Neural progenitor cell (in vitro differentiated cells): Measurements from ENCODE around the gene MPC1L. TPM values are rescaled to one million over a fixed set of nuclear protein-coding genes. Genes with fewer than 3 reads are reported as not detected.
"Not testable (repeated sequence)": the region's sequence is repeated elsewhere in the genome, so short reads cannot be mapped to it uniquely, and the experiment has no call there.

Source experiments
- DNase-seq: peaks from one replicate; pipeline ENCODE4 v3.0.0-alpha.2; 2016; ENCODE audit warnings: low spot score
- H2AFZ ChIP-seq: fragments of 200-600 bp; sonication (generic); replicated peaks from 2 replicates; pipeline ENCODE4 v1.6.1; 2016; ENCODE audit warnings: antibody characterized with exemption
- H3F3A ChIP-seq: fragments of 200-600 bp; sonication (generic); 2 replicates; pipeline ENCODE4 v1.6.1; 2016; ENCODE audit warnings: antibody characterized with exemption, low read depth
- H3K27ac ChIP-seq: fragments of 200-600 bp; sonication (generic); 2 replicates; pipeline ENCODE4 v1.5.1; 2016; ENCODE audit warnings: mild to moderate bottlenecking
- H3K27me3 ChIP-seq: fragments of 200-600 bp; sonication (generic); 2 replicates; pipeline ENCODE4 v1.6.1; 2016; ENCODE audit warnings: mild to moderate bottlenecking, moderate library complexity
- H3K36me3 ChIP-seq: fragments of 200-600 bp; sonication (generic); 2 replicates; pipeline ENCODE4 v1.5.1; 2016
- H3K4me1 ChIP-seq: fragments of 200-600 bp; sonication (generic); 2 replicates; pipeline ENCODE4 v1.6.1; 2016; ENCODE audit warnings: mixed run types
- H3K4me2 ChIP-seq: fragments of 200-600 bp; sonication (generic); 2 replicates; pipeline ENCODE4 v1.6.1; 2016
- H3K4me3 ChIP-seq: fragments of 200-600 bp; sonication (generic); 2 replicates; pipeline ENCODE4 v1.5.1; 2016
- H3K79me2 ChIP-seq: fragments of 200-600 bp; sonication (generic); 2 replicates; pipeline ENCODE4 v1.6.1; 2016; ENCODE audit warnings: low read depth
- H3K9ac ChIP-seq: fragments of 200-600 bp; sonication (generic); 2 replicates; pipeline ENCODE4 v1.6.1; 2016
- H3K9me3 ChIP-seq: fragments of 200-600 bp; sonication (generic); 2 replicates; pipeline ENCODE4 v1.5.1; 2016; ENCODE audit warnings: low read depth
- H4K20me1 ChIP-seq: fragments of 200-600 bp; sonication (generic); 2 replicates; pipeline ENCODE4 v1.6.1; 2016; ENCODE audit warnings: low read depth
- H3K27ac Mint-ChIP-seq: 3 replicates; pipeline ENCODE4 v1.8.0; 2021; ENCODE audit warnings: mixed read lengths
- H3K27me3 Mint-ChIP-seq: 2 replicates; pipeline ENCODE4 v1.8.0; 2022; ENCODE audit warnings: low read depth, mild to moderate bottlenecking, inconsistent platforms, moderate library complexity, mixed read lengths; ENCODE audit not compliant: insufficient read depth
- H3K36me3 Mint-ChIP-seq: 3 replicates; pipeline ENCODE4 v1.8.0; 2021; ENCODE audit warnings: mixed read lengths
- H3K4me1 Mint-ChIP-seq: 3 replicates; pipeline ENCODE4 v1.8.0; 2021; ENCODE audit warnings: mixed read lengths
- H3K4me3 Mint-ChIP-seq: 3 replicates; pipeline ENCODE4 v1.8.0; 2021; ENCODE audit warnings: mild to moderate bottlenecking, moderate library complexity, mixed read lengths
- H3K9me3 Mint-ChIP-seq: 3 replicates; pipeline ENCODE4 v1.8.0; 2020; ENCODE audit warnings: mixed read lengths
- CTCF ChIP-seq: fragments of 200-600 bp; sonication (generic); IDR thresholded peaks from 2 replicates; pipeline ENCODE4 v1.5.1; 2017; ENCODE audit warnings: antibody characterized with exemption, mild to moderate bottlenecking
- EZH2 ChIP-seq: fragments of 200-600 bp; sonication (generic); IDR thresholded peaks from 2 replicates; pipeline ENCODE4 v1.6.1; 2017; ENCODE audit warnings: antibody characterized with exemption, mild to moderate bottlenecking, moderate library complexity
- EZH2phosphoT487 ChIP-seq: fragments of 200-600 bp; sonication (generic); IDR thresholded peaks from 2 replicates; pipeline ENCODE4 v1.6.1; 2017; ENCODE audit warnings: antibody characterized with exemption
- total RNA-seq: library from RNA; depleted of rRNA; stranded (reverse); fragments of >200 nt; gene quantifications from 2 replicates; pipeline ENCODE4 v1.2.3, GENCODE V29; 2015; ENCODE audit warnings: low replicate concordance

MPC1L gene
- total RNA-seq, 1 donor from 2014 or later = not detected

- Histone ChIP-seq H4K20me1 (peaks cover 12% of the 10 kb centered on the region), H3K9ac (peak within 1 kb of the TSS; percentile 61), H3K9me3 (no peaks in the 10 kb centered on the region), H3K27me3 (no peaks in the 10 kb centered on the region), H3K4me2 (peak within 1 kb of the TSS; percentile 79), H3K36me3 (no peaks in the 10 kb centered on the region), H3F3A (no peaks in the 10 kb centered on the region), H3K4me3 (peak within 1 kb of the TSS; percentile 76), H3K27ac (no peak within 1 kb of the TSS), H3K79me2 (peaks cover 39% of the 10 kb centered on the region), H2AFZ (peak within 1 kb of the TSS; percentile 85), H3K4me1 (peaks cover 5% of the 10 kb centered on the region)
- H3K9me3 Mint-ChIP-seq = peaks cover 8% of the 10 kb centered on the region
- H3K27me3 Mint-ChIP-seq = peaks cover 2% of the 10 kb centered on the region
- no peak for TF ChIP-seq EZH2phosphoT487
- no peak for TF ChIP-seq EZH2
- no peak for TF ChIP-seq CTCF
- no peaks in the 10 kb centered on the region for H3K36me3 Mint-ChIP-seq
- H3K27ac Mint-ChIP-seq = peak within 1 kb of the TSS; percentile 82
- DNase-seq = peak; percentile 95
- peak within 1 kb of the TSS; percentile 94 for H3K4me3 Mint-ChIP-seq
- H3K4me1 Mint-ChIP-seq = peaks cover 5% of the 10 kb centered on the region
Observed at GRCh38 chrX:40580537-40581335, 42.5 kb upstream of the MPC1L start, which contains the start of gene ATP6AP2. Gene ATP6AP2, plus strand, starts transcription at chrX:40580970. Its CDS starts 96 bp downstream, at chrX:40581066.

- peak overlapping the region; percentile 76 for H3K4me3 ChIP-seq
Observed at GRCh38 chrX:40581336-40581920, 41.8 kb upstream of the MPC1L start.

GRCh38 chrX:40582178-40582577 lies 41.0 kb upstream of the MPC1L start:
- not testable (repeated sequence) for H3K9me3 Mint-ChIP-seq, H3K27me3 Mint-ChIP-seq, H3K27me3 ChIP-seq, DNase-seq, H3K36me3 Mint-ChIP-seq, H3K4me1 ChIP-seq, H3K27ac Mint-ChIP-seq, H3K9me3 ChIP-seq, H3K27ac ChIP-seq, H3K4me1 Mint-ChIP-seq, H3K9ac ChIP-seq, H2AFZ ChIP-seq, H3F3A ChIP-seq, H3K36me3 ChIP-seq
- Histone ChIP-seq H3K4me2 (peak overlapping the region; percentile 79), H3K79me2 (peaks cover 52% of the 10 kb centered on the region), H3K4me3 (peak overlapping the region; percentile 76), H4K20me1 (peaks cover 12% of the 10 kb centered on the region)
- peak overlapping the region; percentile 82 for H3K4me3 Mint-ChIP-seq

More at GRCh38 chrX:40581336-40581920, 41.8 kb upstream of the MPC1L start:
- H3K9ac ChIP-seq = peak overlapping the region; percentile 61
- H3K27ac Mint-ChIP-seq = no peak overlapping the region
- H3K27ac ChIP-seq = no peak overlapping the region
- H3K9me3 ChIP-seq = no peaks in the 10 kb centered on the region
- H3K36me3 Mint-ChIP-seq = no peaks in the 10 kb centered on the region
- H3K79me2 ChIP-seq = peaks cover 45% of the 10 kb centered on the region
- no peaks in the 10 kb centered on the region for H3K27me3 ChIP-seq
- H3K4me1 ChIP-seq = peaks cover 5% of the 10 kb centered on the region
- peak overlapping the region; percentile 82 for H3K4me3 Mint-ChIP-seq
- peaks cover 2% of the 10 kb centered on the region for H3K27me3 Mint-ChIP-seq
- TF ChIP-seq CTCF = no peak
- no peak for TF ChIP-seq EZH2phosphoT487
- TF ChIP-seq EZH2 = no peak
- no peaks in the 10 kb centered on the region for H3F3A ChIP-seq
- no peaks in the 10 kb centered on the region for H3K36me3 ChIP-seq
- no peak overlapping the region for H2AFZ ChIP-seq
- peaks cover 7% of the 10 kb centered on the region for H3K9me3 Mint-ChIP-seq
- H3K4me2 ChIP-seq = peak overlapping the region; percentile 79
- H3K4me1 Mint-ChIP-seq = peaks cover 5% of the 10 kb centered on the region
- H4K20me1 ChIP-seq = peaks cover 12% of the 10 kb centered on the region
- no peak for DNase-seq

GRCh38 chrX:40582811-40583210 lies 40.4 kb upstream of the MPC1L start:
- Histone ChIP-seq H3K27ac (no peak overlapping the region), H4K20me1 (peaks cover 12% of the 10 kb centered on the region), H3K36me3 (no peaks in the 10 kb centered on the region), H3K4me2 (no peak overlapping the region), H3K4me3 (no peak overlapping the region), H3K27me3 (no peaks in the 10 kb centered on the region), H2AFZ (no peak overlapping the region), H3K79me2 (peaks cover 52% of the 10 kb centered on the region), H3F3A (no peaks in the 10 kb centered on the region), H3K9me3 (no peaks in the 10 kb centered on the region), H3K9ac (no peak overlapping the region), H3K4me1 (peaks cover 5% of the 10 kb centered on the region)
- no peak for DNase-seq
- Mint-ChIP-seq H3K4me1 (peaks cover 5% of the 10 kb centered on the region), H3K4me3 (peak overlapping the region; percentile 61), H3K27ac (no peak overlapping the region), H3K9me3 (peaks cover 2% of the 10 kb centered on the region), H3K36me3 (no peaks in the 10 kb centered on the region), H3K27me3 (peaks cover 2% of the 10 kb centered on the region)
- TF ChIP-seq EZH2 (no peak), CTCF (no peak), EZH2phosphoT487 (no peak)

- H3K9me3 Mint-ChIP-seq, H3K4me3 Mint-ChIP-seq, H3K27ac Mint-ChIP-seq, H3K4me3 ChIP-seq, H3K4me1 Mint-ChIP-seq, H3K36me3 ChIP-seq, H3K4me1 ChIP-seq, H3K27me3 ChIP-seq, H3F3A ChIP-seq, H3K27ac ChIP-seq, H3K4me2 ChIP-seq, H3K9ac ChIP-seq, H3K36me3 Mint-ChIP-seq, H3K9me3 ChIP-seq, H3K27me3 Mint-ChIP-seq, H4K20me1 ChIP-seq, H2AFZ ChIP-seq, DNase-seq: not testable (repeated sequence)
- H3K79me2 ChIP-seq = peaks cover 35% of the 10 kb centered on the region
Observed at GRCh38 chrX:40587623-40588022, 35.6 kb upstream of the MPC1L start.
